DMS79 treated with DMSO at 0.1 percent for 48 hours (cell line): ENCODE data around the gene LPIN2.

Experiments used
- DNase-seq: peaks from one replicate; lab custom pipeline; 2025; lab: John Stamatoyannopoulos, UW

LPIN2 gene

GRCh38 chr18:2981212-2981728 is 31.7 kb downstream of the LPIN2 start:
- no peak for DNase-seq

GRCh38 chr18:2979871-2980790 is 32.8 kb downstream of the LPIN2 start:
- no peak for DNase-seq

- DNase-seq = no peak
Measured at GRCh38 chr18:2979129-2979528, 33.8 kb downstream of the LPIN2 start.

- no peak for DNase-seq
Measured at GRCh38 chr18:2978661-2979106, 34.3 kb downstream of the LPIN2 start.

DNA sequence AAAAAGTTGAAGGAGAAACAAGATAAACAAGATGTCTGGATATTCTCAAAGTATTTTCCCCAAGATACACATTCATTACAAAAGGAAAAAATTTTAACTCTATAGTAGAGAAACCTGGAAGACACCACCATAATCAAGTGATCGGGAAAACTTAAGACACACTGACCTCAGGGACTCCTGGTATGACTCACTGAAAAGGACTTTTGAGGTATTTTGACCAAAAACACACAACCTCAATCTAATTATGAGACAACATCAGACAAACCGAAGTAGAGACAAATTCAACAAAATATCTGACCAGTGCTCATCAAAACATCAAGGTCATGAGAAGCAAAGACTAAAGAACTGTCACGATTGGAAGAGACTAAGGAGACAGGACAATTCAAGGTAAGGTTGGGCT is 34.7 kb downstream of the LPIN2 start:
- no peak for DNase-seq

- no peak for DNase-seq
Measured at GRCh38 chr18:2976218-2977132, 36.5 kb downstream of the LPIN2 start.

DNA sequence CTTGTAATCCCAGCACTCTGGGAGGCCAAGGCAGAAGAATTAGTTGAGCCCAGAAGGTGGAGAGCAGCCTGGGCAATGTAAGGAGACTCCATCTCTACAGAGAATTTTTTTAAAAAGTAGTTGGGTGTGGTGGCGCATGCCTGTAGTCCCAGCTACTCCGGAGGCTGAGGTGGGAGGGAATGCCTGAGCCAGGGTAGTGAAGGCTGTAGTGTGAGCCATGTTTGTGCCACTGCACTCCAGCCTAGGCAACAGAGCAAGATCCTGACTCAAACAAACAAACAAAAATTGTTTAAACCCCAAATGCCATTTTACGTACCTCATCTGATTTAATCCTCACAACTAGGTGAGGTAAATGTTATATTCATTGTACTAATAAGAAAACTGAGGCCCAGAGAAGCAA is 38.2 kb downstream of the LPIN2 start:
- no peak for DNase-seq

- no peak for DNase-seq
Measured at GRCh38 chr18:2971741-2972552, 41.0 kb downstream of the LPIN2 start.

DNA sequence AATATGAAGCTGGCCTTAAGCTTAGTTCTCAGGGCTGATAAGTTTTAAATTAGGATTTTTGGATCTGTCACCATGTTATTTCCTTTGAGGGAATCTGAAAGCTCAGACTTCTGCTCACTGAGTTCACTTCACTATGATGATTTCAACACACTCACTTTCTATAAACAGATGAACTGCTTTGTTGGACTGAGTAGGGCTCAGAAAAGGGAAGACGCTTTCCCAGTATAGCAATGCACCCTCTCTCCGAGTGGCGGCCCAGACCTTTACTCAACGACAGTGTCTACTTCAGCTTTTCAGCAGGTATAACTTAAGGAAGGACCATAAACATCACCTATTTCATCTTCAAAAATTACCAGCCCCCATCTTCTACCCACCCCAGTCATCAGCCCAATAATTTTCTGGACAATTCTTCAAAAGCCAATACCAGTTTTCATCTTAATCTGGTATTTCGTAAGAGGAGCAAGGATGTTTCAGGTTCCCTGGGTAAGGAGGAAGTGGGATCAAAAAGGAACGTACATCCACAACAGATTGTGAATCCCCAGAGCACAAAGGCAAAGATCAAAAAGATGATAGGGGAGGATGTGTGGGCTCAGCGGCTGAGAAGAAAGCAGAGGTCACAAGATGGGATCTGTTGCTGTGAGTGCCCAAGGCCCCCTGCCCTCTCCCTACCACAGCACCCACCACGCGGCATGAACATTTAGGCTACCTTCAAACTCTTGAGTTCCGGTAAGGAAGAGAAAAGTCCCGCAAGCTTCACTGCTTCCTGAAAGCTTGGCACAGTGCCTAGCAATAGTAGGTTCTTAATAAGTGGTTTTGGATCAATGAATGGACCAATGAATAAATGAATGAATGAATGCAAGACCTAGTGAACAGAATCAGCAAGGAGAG is 41.9 kb downstream of the LPIN2 start:
- DNase-seq = no peak

GRCh38 chr18:2970344-2970743 is 42.6 kb downstream of the LPIN2 start:
- DNase-seq = no peak

DNA sequence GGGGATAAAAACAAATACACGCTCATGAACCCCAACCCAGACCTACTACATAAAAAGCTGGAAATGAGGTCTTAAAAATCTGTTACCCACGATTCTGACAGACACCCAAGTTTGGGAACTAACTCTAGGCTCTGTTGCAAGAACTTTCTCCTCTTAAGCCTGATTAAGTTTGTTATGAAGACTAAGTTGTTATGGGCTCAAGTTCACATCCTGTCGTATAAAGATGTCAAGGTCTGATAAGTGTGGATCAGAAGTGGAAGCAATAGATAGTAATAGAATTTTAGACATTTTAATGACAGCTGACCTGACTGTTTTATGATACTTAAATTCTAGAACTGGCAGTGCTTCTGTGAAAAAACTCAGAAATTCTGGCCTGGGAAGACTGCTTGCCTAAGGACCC is 43.2 kb downstream of the LPIN2 start:
- no peak for DNase-seq

DNA sequence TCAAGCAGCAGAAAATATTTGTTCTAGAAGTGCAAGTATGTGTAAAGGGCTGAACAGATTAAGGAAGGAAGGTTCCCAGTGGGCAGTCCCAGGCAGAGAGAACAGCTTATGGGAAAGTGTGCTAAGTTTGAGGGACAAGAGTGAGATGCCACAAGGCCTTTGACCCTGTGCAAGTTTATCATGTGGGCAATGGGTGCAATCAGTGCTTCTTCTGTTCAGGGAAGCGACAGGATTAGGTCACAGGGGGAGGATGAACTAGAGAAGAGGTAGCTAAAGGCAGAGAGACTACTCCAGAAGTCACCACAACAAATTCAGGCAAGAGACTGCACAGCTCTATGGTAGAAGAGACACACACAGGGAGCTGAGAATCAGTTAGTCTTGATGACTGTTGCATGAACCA is 44.3 kb downstream of the LPIN2 start:
- no peak for DNase-seq

DNA sequence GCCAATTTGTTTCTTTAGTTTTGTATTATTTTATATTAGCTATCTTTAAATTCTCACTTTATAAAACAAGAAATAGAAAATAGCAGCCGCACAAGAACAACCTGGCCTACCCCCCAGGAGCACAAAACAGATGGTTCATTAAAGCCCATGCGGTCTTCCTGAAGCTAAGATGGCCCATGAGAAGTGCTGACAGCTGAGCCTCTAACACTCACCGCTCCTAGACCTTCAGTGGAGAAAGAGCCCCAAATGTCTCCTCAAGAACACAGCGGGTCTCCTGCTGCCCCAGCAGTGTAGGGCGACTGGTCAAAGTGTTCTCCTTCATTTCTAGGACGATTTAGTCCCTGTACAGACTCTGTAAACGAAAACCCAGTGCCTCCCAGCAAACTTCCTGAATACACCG is 45.1 kb downstream of the LPIN2 start:
- no peak for DNase-seq

GRCh38 chr18:2967357-2967756 is 45.6 kb downstream of the LPIN2 start:
- no peak for DNase-seq

GRCh38 chr18:2966560-2966959 is 46.4 kb downstream of the LPIN2 start:
- DNase-seq = no peak

- no peak for DNase-seq
Measured at GRCh38 chr18:2965797-2966196, 47.1 kb downstream of the LPIN2 start.

DNA sequence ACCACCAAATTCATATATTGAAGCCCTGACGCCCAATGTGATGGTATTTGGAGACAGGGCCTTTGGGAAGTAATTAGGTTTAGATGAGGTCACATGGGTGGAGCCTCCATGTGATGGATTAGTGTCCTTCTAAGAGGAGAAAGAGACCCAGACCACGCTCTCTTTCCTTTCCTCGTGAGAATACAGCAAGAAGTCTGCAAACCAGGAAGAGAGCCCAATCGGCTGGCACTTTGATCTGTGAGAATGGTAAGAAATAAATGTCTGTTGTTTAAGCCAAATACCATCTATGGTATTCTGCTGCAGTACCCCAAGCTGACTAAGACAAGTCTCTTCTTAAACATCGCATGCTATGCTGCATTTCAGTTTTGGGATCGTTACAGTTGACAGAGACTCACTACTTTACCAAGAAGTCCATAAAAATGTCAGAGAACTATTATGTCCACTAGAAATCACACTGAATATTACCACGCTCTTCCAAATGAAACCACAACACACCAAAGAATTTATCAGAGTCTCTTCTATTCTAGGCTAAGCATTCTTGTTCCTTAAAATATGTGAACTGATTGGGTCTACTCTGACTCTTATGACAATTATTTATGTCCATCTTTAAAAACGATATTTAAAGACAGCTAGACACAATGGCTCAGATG is 48.5 kb downstream of the LPIN2 start:
- DNase-seq = no peak
